Measurements from ENCODE around the gene MAP1S.

- TF ChIP-seq EZH2 (optimal IDR thresholded peaks at IDR 0.05; ENCODE audit: low read depth, low read length): no peak
- TF ChIP-seq, protein P1, sequence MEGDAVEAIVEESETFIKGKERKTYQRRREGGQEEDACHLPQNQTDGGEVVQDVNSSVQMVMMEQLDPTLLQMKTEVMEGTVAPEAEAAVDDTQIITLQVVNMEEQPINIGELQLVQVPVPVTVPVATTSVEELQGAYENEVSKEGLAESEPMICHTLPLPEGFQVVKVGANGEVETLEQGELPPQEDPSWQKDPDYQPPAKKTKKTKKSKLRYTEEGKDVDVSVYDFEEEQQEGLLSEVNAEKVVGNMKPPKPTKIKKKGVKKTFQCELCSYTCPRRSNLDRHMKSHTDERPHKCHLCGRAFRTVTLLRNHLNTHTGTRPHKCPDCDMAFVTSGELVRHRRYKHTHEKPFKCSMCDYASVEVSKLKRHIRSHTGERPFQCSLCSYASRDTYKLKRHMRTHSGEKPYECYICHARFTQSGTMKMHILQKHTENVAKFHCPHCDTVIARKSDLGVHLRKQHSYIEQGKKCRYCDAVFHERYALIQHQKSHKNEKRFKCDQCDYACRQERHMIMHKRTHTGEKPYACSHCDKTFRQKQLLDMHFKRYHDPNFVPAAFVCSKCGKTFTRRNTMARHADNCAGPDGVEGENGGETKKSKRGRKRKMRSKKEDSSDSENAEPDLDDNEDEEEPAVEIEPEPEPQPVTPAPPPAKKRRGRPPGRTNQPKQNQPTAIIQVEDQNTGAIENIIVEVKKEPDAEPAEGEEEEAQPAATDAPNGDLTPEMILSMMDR (IDR thresholded peaks at IDR 0.05; ENCODE audit: low read length): peak; percentile 19; the same call in 1 of the 2 replicates
Observed at GRCh38 chr19:17716309-17716929, 2.9 kb upstream of the MAP1S start.
